Activated CD4-positive, alpha-beta T cell treated with anti-CD3 and anti-CD28 coated beads for 36 hours (primary cell): ENCODE measurements around the gene SERPINB3. TPM values are rescaled to one million over a fixed set of nuclear protein-coding genes. Genes with fewer than 3 reads are reported as not detected.
"Not testable (repeated sequence)": the region's sequence is repeated elsewhere in the genome, so short reads cannot be mapped to it uniquely, and the experiment has no call there.

Source experiments
- ATAC-seq: fragments of 200-7000 bp; cut with Tn5 transposase; one replicate; pipeline ENCODE4 v1.10.0; 2021; ENCODE audit warnings: mild to moderate bottlenecking, moderate library complexity
- CTCF ChIA-PET: fragments of 350-600 bp; sonication (Branson Sonifier 250); formaldehyde crosslinking; loops from one replicate; lab custom pipeline; 2021; ENCODE audit warnings: antibody characterized with exemption; lab: Charles Lee
- POLR2A ChIA-PET: fragments of 350-600 bp; sonication (Branson Sonifier 250); formaldehyde crosslinking; loops from one replicate; lab custom pipeline; 2021; ENCODE audit warnings: antibody characterized with exemption, inconsistent platforms; lab: Charles Lee
- DNase-seq: peaks from one replicate; pipeline ENCODE4 v3.0.0-alpha.2; 2020
- H3K27ac Mint-ChIP-seq: one replicate; pipeline ENCODE4 v1.8.0; 2021; ENCODE audit warnings: mixed read lengths
- H3K27me3 Mint-ChIP-seq: one replicate; pipeline ENCODE4 v1.8.0; 2021; ENCODE audit warnings: mixed read lengths
- H3K36me3 Mint-ChIP-seq: one replicate; pipeline ENCODE4 v1.8.0; 2021; ENCODE audit warnings: low read depth, mixed read lengths
- H3K4me1 Mint-ChIP-seq: one replicate; pipeline ENCODE4 v1.8.0; 2021; ENCODE audit warnings: mixed read lengths
- H3K4me3 Mint-ChIP-seq: one replicate; pipeline ENCODE4 v1.8.0; 2021; ENCODE audit warnings: mild to moderate bottlenecking, moderate library complexity, mixed read lengths
- H3K9me3 Mint-ChIP-seq: one replicate; pipeline ENCODE4 v1.8.0; 2021; ENCODE audit warnings: low read depth, mixed read lengths
- intact Hi-C, 2 experiments: fragments of 100-400 bp; cut with DNase I in 1 of 2; cut with micrococcal nuclease in 1 of 2; formaldehyde crosslinking; loops; one replicate each; pipeline versions ENCODE4 v1.14.2 to v1.15.1; 2022 to 2024; cut with DNase I, micrococcal nuclease
- total RNA-seq, 2 experiments: library from RNA; stranded (reverse); gene quantifications; one replicate each; pipeline ENCODE4 v1.2.3, GENCODE V29; 2021

Gene SERPINB3
- not detected for total RNA-seq

DNA sequence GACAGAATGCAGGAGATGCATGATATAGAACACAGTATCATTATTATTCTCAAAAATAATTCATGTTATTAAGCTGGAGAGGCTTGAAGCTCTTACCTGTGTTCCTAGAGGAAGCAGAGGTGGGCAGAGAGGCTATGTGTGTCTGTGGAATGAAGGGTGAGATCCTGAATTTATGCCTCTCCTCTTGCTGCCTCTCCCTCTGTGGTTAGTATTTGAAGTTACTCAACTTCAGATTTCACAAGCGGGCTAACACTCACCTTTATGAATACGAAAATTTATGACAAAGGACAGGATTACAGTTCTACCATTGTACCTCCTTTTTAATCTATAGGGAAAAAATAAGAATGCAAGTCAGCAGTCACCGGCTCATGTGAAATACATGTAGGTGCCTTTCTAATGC is at the start of gene SERPINB3:
Gene SERPINB3 (minus strand): TSS at position 144 of the 400 bp plus-strand sequence. CDS start 677 bp downstream, outside the sequence.
- intact Hi-C loops, H3K4me3 Mint-ChIP-seq, H3K27ac Mint-ChIP-seq, H3K36me3 Mint-ChIP-seq, POLR2A ChIA-PET, H3K9me3 Mint-ChIP-seq, DNase-seq, CTCF ChIA-PET, H3K27me3 Mint-ChIP-seq, H3K4me1 Mint-ChIP-seq, ATAC-seq: not testable (repeated sequence)

DNA sequence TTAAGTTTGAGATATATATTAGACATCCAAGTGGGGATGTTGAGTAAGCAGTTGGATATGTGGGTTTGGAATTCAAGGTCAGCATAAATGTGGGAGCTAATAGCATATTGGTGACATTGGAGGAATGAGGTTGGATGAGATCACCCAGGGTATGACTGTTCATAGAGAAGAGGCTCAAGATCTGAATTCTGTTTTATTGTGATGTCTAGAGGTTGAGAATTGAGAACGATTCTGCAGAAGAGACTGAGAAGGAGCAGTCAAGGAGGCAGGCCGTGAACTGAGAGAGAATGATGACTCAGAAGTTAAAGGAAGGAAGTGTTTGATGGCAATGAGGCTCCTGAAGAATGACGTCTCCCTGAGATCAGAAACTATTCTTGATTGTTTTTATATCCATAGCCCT is 47.0 kb upstream of the SERPINB3 start:
- H3K4me3 Mint-ChIP-seq: no peak overlapping the region
- ChIA-PET CTCF (no interaction called here), POLR2A (no interaction called here)
- DNase-seq: no peak
- peaks cover 3% of the 10 kb centered on the region for H3K9me3 Mint-ChIP-seq
- H3K27ac Mint-ChIP-seq: no peak overlapping the region
- H3K27me3 Mint-ChIP-seq: peaks cover 3% of the 10 kb centered on the region
- intact Hi-C loops: no loop called here
- ATAC-seq: no peak
- no peaks in the 10 kb centered on the region for H3K36me3 Mint-ChIP-seq
- no peaks in the 10 kb centered on the region for H3K4me1 Mint-ChIP-seq

DNA sequence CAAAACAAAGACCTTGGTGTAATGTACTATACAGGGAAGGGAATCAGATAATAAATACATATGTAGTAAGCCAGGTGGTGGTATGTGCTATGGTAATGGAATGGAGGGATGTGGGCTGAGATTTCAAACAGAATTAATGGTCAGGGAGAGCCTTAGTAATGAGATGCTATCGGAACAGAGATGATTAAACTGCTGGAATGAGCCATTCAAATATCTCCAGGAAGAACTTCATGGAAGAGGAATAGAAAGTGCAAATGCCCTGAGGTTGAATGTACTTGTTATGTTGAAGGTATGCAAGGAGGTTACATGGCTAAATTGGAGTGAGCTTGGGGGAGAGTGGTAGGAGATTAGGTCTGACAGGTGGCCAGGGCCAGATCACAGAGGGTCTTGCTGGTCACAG is 46.1 kb upstream of the SERPINB3 start:
- H3K27ac Mint-ChIP-seq: no peak overlapping the region
- POLR2A ChIA-PET: no interaction called here
- DNase-seq: no peak
- CTCF ChIA-PET: no interaction called here
- intact Hi-C loops: no loop called here
- H3K36me3 Mint-ChIP-seq: no peaks in the 10 kb centered on the region
- no peaks in the 10 kb centered on the region for H3K9me3 Mint-ChIP-seq
- ATAC-seq: no peak
- no peak overlapping the region for H3K4me3 Mint-ChIP-seq
- no peaks in the 10 kb centered on the region for H3K4me1 Mint-ChIP-seq
- H3K27me3 Mint-ChIP-seq: peaks cover 3% of the 10 kb centered on the region

DNA sequence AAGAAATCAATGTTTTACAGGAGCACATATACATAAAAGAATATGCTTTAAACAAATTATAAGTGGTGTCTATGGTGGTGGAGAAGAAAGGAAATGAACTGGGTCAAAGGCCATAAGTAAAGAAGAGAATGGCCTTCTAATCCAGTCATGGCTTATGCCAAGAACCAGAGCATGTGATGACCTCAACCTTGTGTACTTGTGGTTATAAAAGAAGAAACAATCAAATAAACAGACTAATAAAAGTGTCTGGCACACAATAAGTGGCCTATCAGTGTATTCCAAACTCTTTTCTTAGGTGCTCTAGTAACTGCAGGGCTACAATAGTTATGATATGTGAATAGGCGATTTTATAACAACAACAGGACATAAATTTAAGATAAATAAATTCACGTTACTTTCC is 43.7 kb upstream of the SERPINB3 start:
- no peak overlapping the region for H3K27ac Mint-ChIP-seq
- intact Hi-C loops: no loop called here
- ATAC-seq: no peak
- DNase-seq: no peak
- no peaks in the 10 kb centered on the region for H3K36me3 Mint-ChIP-seq
- no peak overlapping the region for H3K4me3 Mint-ChIP-seq
- peaks cover 3% of the 10 kb centered on the region for H3K27me3 Mint-ChIP-seq
- H3K4me1 Mint-ChIP-seq: no peaks in the 10 kb centered on the region
- ChIA-PET CTCF (no interaction called here), POLR2A (no interaction called here)
- H3K9me3 Mint-ChIP-seq: no peaks in the 10 kb centered on the region

DNA sequence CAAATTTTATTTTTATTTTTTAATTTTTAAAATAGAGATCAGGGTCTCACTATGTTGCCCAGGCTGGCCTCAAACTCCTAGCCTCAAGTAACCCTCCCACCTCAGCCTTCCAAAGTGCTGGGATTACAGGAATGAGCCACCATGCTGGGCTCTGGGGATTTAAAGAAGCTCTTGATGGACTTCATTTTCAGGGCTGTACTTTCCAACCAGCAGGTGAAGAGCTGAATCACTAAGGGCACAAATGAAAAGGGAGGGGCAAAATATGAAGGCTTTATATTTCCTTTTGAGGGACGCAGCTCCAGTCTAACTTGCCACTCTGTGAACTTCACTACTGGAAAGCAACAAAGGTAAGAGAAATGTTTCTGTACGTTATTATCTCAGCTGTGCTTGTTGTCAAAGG is 41.0 kb upstream of the SERPINB3 start, which contains the start of gene SERPINB11:
Gene SERPINB11 (plus strand): TSS at position 301 of the 400 bp plus-strand sequence. CDS start 7,234 bp downstream, outside the sequence.
- ATAC-seq (no peak), DNase-seq (no peak)
- H3K36me3 Mint-ChIP-seq: no peaks in the 10 kb centered on the region
- POLR2A ChIA-PET: no interaction called here
- H3K4me1 Mint-ChIP-seq: no peaks in the 10 kb centered on the region
- intact Hi-C loops: no loop called here
- no peak within 1 kb of the TSS for H3K4me3 Mint-ChIP-seq
- H3K27me3 Mint-ChIP-seq: peaks cover 5% of the 10 kb centered on the region
- H3K9me3 Mint-ChIP-seq: no peaks in the 10 kb centered on the region
- no peak within 1 kb of the TSS for H3K27ac Mint-ChIP-seq
- CTCF ChIA-PET: interaction anchor here (1.3 kb wide), 1 partner anchor 13 kb away, joined by 3 read pairs; no protein-coding TSS in a partner anchor

DNA sequence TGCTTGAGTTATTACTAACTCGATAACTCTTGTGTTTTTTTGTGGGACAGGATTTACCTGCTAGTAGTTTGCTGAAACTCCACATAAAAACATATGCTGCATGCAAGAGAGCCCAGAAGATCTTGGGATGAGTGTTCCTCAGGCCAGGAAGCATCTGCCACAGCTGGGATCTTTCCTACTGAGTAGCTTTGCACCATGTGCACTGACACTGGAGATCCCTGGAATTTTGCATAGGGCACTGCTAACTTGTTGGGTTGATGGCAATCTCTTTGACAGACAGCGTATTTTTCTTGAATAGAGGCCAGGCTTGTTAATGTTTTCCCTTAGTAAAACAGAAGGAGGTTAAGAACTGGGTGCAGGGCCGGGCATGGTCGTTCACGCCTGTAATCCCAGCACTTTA is 40.3 kb upstream of the SERPINB3 start:
- no peak for DNase-seq
- H3K36me3 Mint-ChIP-seq: no peaks in the 10 kb centered on the region
- ATAC-seq: no peak
- H3K27ac Mint-ChIP-seq: no peak overlapping the region
- peaks cover 5% of the 10 kb centered on the region for H3K27me3 Mint-ChIP-seq
- no peak overlapping the region for H3K4me3 Mint-ChIP-seq
- no peaks in the 10 kb centered on the region for H3K4me1 Mint-ChIP-seq
- ChIA-PET CTCF (interaction anchor here (0.6 kb wide), 1 partner anchor 184 kb away, joined by 3 read pairs; no protein-coding TSS in a partner anchor), POLR2A (no interaction called here)
- intact Hi-C loops: no loop called here
- H3K9me3 Mint-ChIP-seq: no peaks in the 10 kb centered on the region

DNA sequence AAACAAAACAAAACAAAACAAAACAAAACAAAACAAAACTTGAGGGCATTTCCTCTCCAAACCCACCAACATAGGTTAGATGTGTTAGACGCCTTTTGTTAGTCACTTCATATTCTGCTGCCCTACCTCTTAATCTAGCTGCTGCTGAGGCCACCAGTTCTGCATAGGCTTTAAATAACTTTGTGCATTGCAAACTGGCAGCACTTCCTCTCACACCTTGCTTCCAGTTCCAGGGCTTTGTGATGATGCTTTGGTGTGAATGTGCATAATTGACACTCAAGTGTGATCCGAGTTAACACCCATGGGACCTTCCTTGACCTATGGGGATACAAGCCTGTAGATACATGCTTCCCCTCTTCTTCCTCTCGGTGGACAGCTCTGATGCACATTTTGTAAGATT is 38.8 kb upstream of the SERPINB3 start:
- H3K27me3 Mint-ChIP-seq: peaks cover 5% of the 10 kb centered on the region

DNA sequence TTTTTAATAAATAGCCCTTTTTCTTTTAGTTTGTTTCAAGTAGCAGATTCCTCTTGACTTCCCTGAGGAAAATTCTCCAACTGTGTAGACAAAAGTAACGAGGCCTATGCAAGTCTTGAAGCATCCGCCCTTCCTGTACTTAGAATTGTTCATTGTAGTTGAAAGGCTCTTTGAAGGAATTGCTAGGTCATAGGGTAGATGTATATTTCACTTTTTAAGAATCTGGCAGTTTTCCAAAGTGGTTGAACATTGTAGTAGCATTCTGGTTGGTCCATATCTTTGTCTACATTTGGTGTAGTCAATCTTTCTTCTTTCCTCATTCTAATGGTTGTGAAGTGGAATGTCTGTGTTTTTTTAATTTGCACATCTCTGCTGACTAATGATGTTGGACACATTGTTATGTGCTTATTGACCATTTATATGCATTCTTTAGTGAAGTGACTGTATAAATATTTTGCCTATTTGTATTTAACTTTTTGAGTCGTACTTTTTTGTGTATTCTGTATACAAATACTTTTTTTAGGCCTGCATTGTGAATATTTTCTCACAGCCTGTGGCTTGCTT is 35.5 kb upstream of the SERPINB3 start:
- Mint-ChIP-seq H3K36me3 (no peaks in the 10 kb centered on the region), H3K27ac (no peak overlapping the region), H3K4me3 (no peak overlapping the region), H3K27me3 (peaks cover 2% of the 10 kb centered on the region), H3K9me3 (peaks cover 2% of the 10 kb centered on the region), H3K4me1 (no peaks in the 10 kb centered on the region)
- no peak for DNase-seq
- intact Hi-C loops: no loop called here
- CTCF ChIA-PET: no interaction called here
- ATAC-seq: no peak
- POLR2A ChIA-PET: no interaction called here

More for the DNA sequence above, 38.8 kb upstream of the SERPINB3 start:
- DNase-seq: no peak
- intact Hi-C loops: no loop called here
- ChIA-PET POLR2A (no interaction called here), CTCF (no interaction called here)
- Mint-ChIP-seq H3K36me3 (no peaks in the 10 kb centered on the region), H3K4me3 (no peak overlapping the region), H3K27ac (no peak overlapping the region), H3K9me3 (no peaks in the 10 kb centered on the region), H3K4me1 (no peaks in the 10 kb centered on the region)
- ATAC-seq: no peak

DNA sequence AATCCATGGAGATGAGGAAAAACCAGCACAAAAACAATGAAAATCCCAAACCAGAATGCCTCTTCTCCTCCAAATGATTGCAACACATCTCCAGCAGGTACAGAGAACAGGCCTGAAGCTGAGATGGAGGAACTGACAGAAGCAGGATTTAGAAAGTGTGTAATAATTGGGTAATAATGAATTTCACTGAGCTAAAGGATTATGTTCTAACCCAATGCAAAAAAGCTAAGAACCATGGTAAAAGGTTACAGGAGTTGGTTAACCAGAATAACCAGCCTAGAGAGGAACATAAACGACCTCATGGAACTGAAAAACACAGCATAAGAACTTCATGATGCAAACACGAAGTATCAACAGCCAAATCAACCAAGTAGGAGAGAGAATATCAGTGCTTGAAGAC is 27.4 kb upstream of the SERPINB3 start:
- peaks cover 7% of the 10 kb centered on the region for H3K9me3 Mint-ChIP-seq
- CTCF ChIA-PET: interaction anchor here (0.6 kb wide), 1 partner anchor 991 kb away, joined by 3 read pairs; no protein-coding TSS in a partner anchor
- ATAC-seq (no peak), DNase-seq (no peak)
- no peak overlapping the region for H3K27ac Mint-ChIP-seq
- POLR2A ChIA-PET: no interaction called here
- no peak overlapping the region for H3K4me3 Mint-ChIP-seq
- intact Hi-C loops: loop anchor here in 1 of 2 experiments (10.0 kb wide), 1 partner anchor 164 kb away; no protein-coding TSS in a partner anchor
- peaks cover 4% of the 10 kb centered on the region for H3K27me3 Mint-ChIP-seq
- H3K4me1 Mint-ChIP-seq: no peaks in the 10 kb centered on the region
- H3K36me3 Mint-ChIP-seq: no peaks in the 10 kb centered on the region

DNA sequence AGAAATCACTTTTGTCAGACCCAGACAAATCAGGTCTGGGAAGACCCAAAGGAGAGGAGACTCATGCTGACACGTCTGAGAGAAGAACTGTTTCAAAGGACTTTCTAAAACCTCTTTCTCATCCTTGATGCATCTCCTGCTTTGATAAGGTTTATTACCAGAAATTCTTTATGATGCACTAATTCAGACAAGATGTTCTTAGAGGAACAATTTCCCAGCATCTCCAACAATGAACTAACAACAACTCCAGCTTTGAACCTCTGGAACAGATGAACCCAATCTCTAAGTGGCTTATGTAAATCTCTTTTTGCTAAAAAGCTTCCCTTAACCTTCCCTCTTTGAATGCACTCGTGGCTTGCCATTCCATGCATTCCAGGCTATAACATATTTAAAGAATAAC is 25.2 kb upstream of the SERPINB3 start:
- Mint-ChIP-seq H3K27me3 (peaks cover 7% of the 10 kb centered on the region), H3K9me3 (peaks cover 5% of the 10 kb centered on the region), H3K27ac (no peak overlapping the region), H3K36me3 (no peaks in the 10 kb centered on the region), H3K4me1 (no peaks in the 10 kb centered on the region), H3K4me3 (no peak overlapping the region)
- intact Hi-C loops: loop anchor here in 1 of 2 experiments (10.0 kb wide), 1 partner anchor 162 kb away; no protein-coding TSS in a partner anchor
- no peak for ATAC-seq
- no peak for DNase-seq
- ChIA-PET POLR2A (no interaction called here), CTCF (no interaction called here)

DNA sequence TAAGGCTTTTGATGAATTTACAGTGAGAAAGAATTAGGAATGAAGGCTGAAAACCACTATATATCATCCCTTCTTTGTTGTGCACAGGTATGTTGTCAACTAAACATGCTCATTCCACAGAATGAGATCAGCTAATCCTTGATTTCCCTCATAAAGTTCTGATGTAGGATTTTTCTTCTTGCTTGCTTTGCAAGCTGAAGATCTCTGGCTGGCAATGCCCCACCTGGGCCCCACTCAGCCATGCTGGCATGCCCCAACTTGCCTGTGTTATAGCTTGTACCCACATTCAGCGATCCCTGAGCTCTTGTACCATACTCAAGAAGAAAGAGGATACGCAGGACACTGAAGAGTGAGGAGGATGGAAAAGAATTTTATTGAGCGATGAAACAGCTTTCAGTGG is 23.0 kb upstream of the SERPINB3 start:
- no peak for ATAC-seq
- peaks cover 9% of the 10 kb centered on the region for H3K27me3 Mint-ChIP-seq
- intact Hi-C loops: loop anchor here in 1 of 2 experiments (10.0 kb wide), 1 partner anchor 160 kb away; no protein-coding TSS in a partner anchor
- DNase-seq: no peak
- no peaks in the 10 kb centered on the region for H3K36me3 Mint-ChIP-seq
- POLR2A ChIA-PET: no interaction called here
- CTCF ChIA-PET: interaction anchor here (1.1 kb wide), 1 partner anchor 9 kb away, joined by 5 read pairs; no protein-coding TSS in a partner anchor
- H3K4me3 Mint-ChIP-seq: no peak overlapping the region
- no peaks in the 10 kb centered on the region for H3K9me3 Mint-ChIP-seq
- H3K27ac Mint-ChIP-seq: no peak overlapping the region
- no peaks in the 10 kb centered on the region for H3K4me1 Mint-ChIP-seq

DNA sequence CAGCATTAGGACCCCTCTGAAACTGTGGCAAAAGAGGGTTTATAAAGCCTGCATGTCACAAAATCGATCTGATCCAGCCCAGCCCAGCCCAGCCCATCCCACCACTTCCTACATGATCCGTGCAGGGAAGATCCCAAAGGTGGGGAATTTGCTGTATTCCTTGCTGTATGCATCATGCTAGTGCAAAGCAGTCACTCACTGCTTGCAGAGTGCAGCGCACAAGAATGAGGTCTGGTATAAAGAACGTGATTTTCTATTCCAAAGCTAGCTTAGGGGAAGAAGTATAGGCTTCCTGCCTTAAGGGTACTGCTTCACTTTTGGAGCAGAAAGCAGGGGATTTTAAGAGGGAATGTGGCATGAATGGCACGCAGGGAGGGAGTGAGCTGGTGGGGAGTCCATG is 22.2 kb upstream of the SERPINB3 start:
- POLR2A ChIA-PET: no interaction called here
- Mint-ChIP-seq H3K36me3 (no peaks in the 10 kb centered on the region), H3K9me3 (no peaks in the 10 kb centered on the region), H3K27me3 (peaks cover 9% of the 10 kb centered on the region), H3K4me1 (no peaks in the 10 kb centered on the region), H3K4me3 (no peak overlapping the region), H3K27ac (no peak overlapping the region)
- intact Hi-C loops: loop anchor here in 1 of 2 experiments (10.0 kb wide), 1 partner anchor 159 kb away; no protein-coding TSS in a partner anchor
- DNase-seq (no peak), ATAC-seq (no peak)
- CTCF ChIA-PET: interaction anchor here (0.6 to 1.1 kb wide), 3 partner anchors 8 to 664 kb away, joined by 3 to 5 read pairs (median 3); no protein-coding TSS in a partner anchor
